Measurements from ENCODE around the gene RAB3B.
"Not testable (repeated sequence)": the region's sequence is repeated elsewhere in the genome, so short reads cannot be mapped to it uniquely, and the experiment has no call there.

RAB3B gene

GRCh38 chr1:51875836-51876235 is 114.7 kb downstream of the RAB3B start:
- Histone ChIP-seq H3K27me3 (ENCODE audit: low read depth) (no peaks in the 10 kb centered on the region), H3K36me3 (replicated peaks) (no peaks in the 10 kb centered on the region), H3K9me3 (no peaks in the 10 kb centered on the region), H3K4me3 (peak overlapping the region; percentile 90), H3K4me1 (peaks cover 22% of the 10 kb centered on the region)
- in situ Hi-C loops (cut with MboI; ENCODE audit: low sequenced_read_pairs) = loop anchor here (25.0 kb wide), 1 partner anchor 811 kb away; the partner anchor contains the start of gene COA7
- DNase-seq (ENCODE audit: low spot score in 2 of 2) = no peak

GRCh38 chr1:51875291-51875772 is 115.2 kb downstream of the RAB3B start:
- H3K4me3 ChIP-seq = peak overlapping the region; percentile 90

GRCh38 chr1:51873270-51873669 is 117.2 kb downstream of the RAB3B start:
- H3K4me3 ChIP-seq; DNase-seq (ENCODE audit: low spot score in 2 of 2); H3K9me3 ChIP-seq; H3K27me3 ChIP-seq (ENCODE audit: low read depth); H3K36me3 ChIP-seq (replicated peaks); in situ Hi-C loops (cut with MboI; ENCODE audit: low sequenced_read_pairs): not testable (repeated sequence)
- H3K4me1 ChIP-seq = peaks cover 16% of the 10 kb centered on the region

More at GRCh38 chr1:51875291-51875772, 115.2 kb downstream of the RAB3B start:
- Histone ChIP-seq H3K27me3 (ENCODE audit: low read depth) (no peaks in the 10 kb centered on the region), H3K9me3 (no peaks in the 10 kb centered on the region), H3K4me1 (peaks cover 22% of the 10 kb centered on the region), H3K36me3 (replicated peaks) (no peaks in the 10 kb centered on the region)
- in situ Hi-C loops (cut with MboI; ENCODE audit: low sequenced_read_pairs) = loop anchor here (25.0 kb wide), 1 partner anchor 812 kb away; the partner anchor contains the start of gene COA7
- DNase-seq (ENCODE audit: low spot score in 2 of 2) = no peak

GRCh38 chr1:51871351-51871975 is 119.0 kb downstream of the RAB3B start:
- Histone ChIP-seq H3K27me3 (ENCODE audit: low read depth) (no peaks in the 10 kb centered on the region), H3K4me1 (peaks cover 16% of the 10 kb centered on the region), H3K9me3 (no peaks in the 10 kb centered on the region), H3K4me3 (no peak overlapping the region), H3K36me3 (replicated peaks) (no peaks in the 10 kb centered on the region)
- DNase-seq (ENCODE audit: low spot score in 2 of 2) = no peak
- in situ Hi-C loops (cut with MboI; ENCODE audit: low sequenced_read_pairs) = no loop called here

GRCh38 chr1:51870603-51871350 is 119.7 kb downstream of the RAB3B start:
- H3K9me3 ChIP-seq = no peaks in the 10 kb centered on the region
- DNase-seq (ENCODE audit: low spot score in 2 of 2) = no peak
- H3K27me3 ChIP-seq (ENCODE audit: low read depth) = no peaks in the 10 kb centered on the region
- no peaks in the 10 kb centered on the region for H3K36me3 ChIP-seq (replicated peaks)
- in situ Hi-C loops (cut with MboI; ENCODE audit: low sequenced_read_pairs) = no loop called here
- H3K4me3 ChIP-seq = no peak overlapping the region
- H3K4me1 ChIP-seq = peaks cover 9% of the 10 kb centered on the region

- H3K27me3 ChIP-seq (ENCODE audit: low read depth) = no peaks in the 10 kb centered on the region
- in situ Hi-C loops (cut with MboI; ENCODE audit: low sequenced_read_pairs) = no loop called here
- no peaks in the 10 kb centered on the region for H3K9me3 ChIP-seq
- H3K36me3 ChIP-seq (replicated peaks) = no peaks in the 10 kb centered on the region
- no peak for DNase-seq (ENCODE audit: low spot score in 2 of 2)
- no peak overlapping the region for H3K4me3 ChIP-seq
- H3K4me1 ChIP-seq = no peaks in the 10 kb centered on the region; the same call in none of the 2 replicates
Observed at GRCh38 chr1:51867479-51868232, 122.8 kb downstream of the RAB3B start.

GRCh38 chr1:51863384-51863783 is 127.1 kb downstream of the RAB3B start:
- no peaks in the 10 kb centered on the region for H3K27me3 ChIP-seq (ENCODE audit: low read depth)
- no peaks in the 10 kb centered on the region for H3K9me3 ChIP-seq
- H3K36me3 ChIP-seq (replicated peaks) = no peaks in the 10 kb centered on the region
- in situ Hi-C loops (cut with MboI; ENCODE audit: low sequenced_read_pairs) = no loop called here
- H3K4me3 ChIP-seq = no peak overlapping the region
- peaks cover 18% of the 10 kb centered on the region for H3K4me1 ChIP-seq
- no peak for DNase-seq (ENCODE audit: low spot score in 2 of 2)

GRCh38 chr1:51861669-51862068 is 128.8 kb downstream of the RAB3B start:
- no peak for DNase-seq (ENCODE audit: low spot score in 2 of 2)
- no peaks in the 10 kb centered on the region for H3K9me3 ChIP-seq
- no peak overlapping the region for H3K4me3 ChIP-seq
- no peaks in the 10 kb centered on the region for H3K27me3 ChIP-seq (ENCODE audit: low read depth)
- in situ Hi-C loops (cut with MboI; ENCODE audit: low sequenced_read_pairs) = no loop called here
- H3K36me3 ChIP-seq (replicated peaks) = no peaks in the 10 kb centered on the region
- peaks cover 30% of the 10 kb centered on the region for H3K4me1 ChIP-seq

- Histone ChIP-seq H3K4me1 (peaks cover 34% of the 10 kb centered on the region), H3K9me3 (no peaks in the 10 kb centered on the region), H3K27me3 (ENCODE audit: low read depth) (no peaks in the 10 kb centered on the region), H3K4me3 (no peak overlapping the region), H3K36me3 (replicated peaks) (no peaks in the 10 kb centered on the region)
- in situ Hi-C loops (cut with MboI; ENCODE audit: low sequenced_read_pairs) = no loop called here
- no peak for DNase-seq (ENCODE audit: low spot score in 2 of 2)
Observed at GRCh38 chr1:51859735-51860134, 130.8 kb downstream of the RAB3B start.

- Histone ChIP-seq H3K9me3 (no peaks in the 10 kb centered on the region), H3K4me3 (no peak overlapping the region), H3K4me1 (peaks cover 34% of the 10 kb centered on the region), H3K36me3 (replicated peaks) (no peaks in the 10 kb centered on the region), H3K27me3 (ENCODE audit: low read depth) (no peaks in the 10 kb centered on the region)
- in situ Hi-C loops (cut with MboI; ENCODE audit: low sequenced_read_pairs) = no loop called here
- no peak for DNase-seq (ENCODE audit: low spot score in 2 of 2)
Observed at GRCh38 chr1:51859333-51859732, 131.2 kb downstream of the RAB3B start.

- H3K36me3 ChIP-seq (replicated peaks) = no peaks in the 10 kb centered on the region
- H3K27me3 ChIP-seq (ENCODE audit: low read depth) = no peaks in the 10 kb centered on the region
- no peak for DNase-seq (ENCODE audit: low spot score in 2 of 2)
- H3K9me3 ChIP-seq = no peaks in the 10 kb centered on the region
- no peak overlapping the region for H3K4me3 ChIP-seq
- H3K4me1 ChIP-seq = peaks cover 34% of the 10 kb centered on the region
- in situ Hi-C loops (cut with MboI; ENCODE audit: low sequenced_read_pairs) = no loop called here
Observed at GRCh38 chr1:51858892-51859291, 131.6 kb downstream of the RAB3B start.
